Right lobe of liver (tissue), 6 donors: Measurements from ENCODE around the gene NOX1. TPM values are rescaled to one million over a fixed set of nuclear protein-coding genes. Genes with fewer than 3 reads are reported as not detected.
A peak's percentile ranks its signal among the peaks of the same experiment; 100 is the strongest.
"Not testable (repeated sequence)": the region's sequence is repeated elsewhere in the genome, so short reads cannot be mapped to it uniquely, and the experiment has no call there.

Source experiments
- ATAC-seq, 4 donors: fragments of 200-7000 bp; cut with Tn5 transposase; one replicate each; pipeline ENCODE4 v1.9.1; 2020; ENCODE audit warnings: mild to moderate bottlenecking in 4 of 4, moderate library complexity in 4 of 4
- DNase-seq, 3 donors: peaks; one replicate each; pipeline ENCODE4 v3.0.0-alpha.2; 2020
- H3K27ac ChIP-seq, 3 donors: fragments of 200-600 bp; one replicate each; pipeline ENCODE4 v1.8.0; 2022
- H3K27me3 ChIP-seq, 2 donors: fragments of 200-600 bp; one replicate each; pipeline ENCODE4 v1.8.0; 2022
- H3K36me3 ChIP-seq, 4 donors: fragments of 200-600 bp; sonication (generic) in 1 of 4; one replicate each; pipeline versions ENCODE4 v1.5.1 to v1.8.0; 2017 to 2022; ENCODE audit warnings: control low read depth in 1 of 4
- H3K4me1 ChIP-seq, 4 donors: fragments of 200-600 bp; sonication (generic) in 1 of 4; one replicate each; pipeline versions ENCODE4 v1.5.1 to v1.8.0; 2017 to 2022; ENCODE audit warnings: control low read depth in 1 of 4
- H3K4me3 ChIP-seq, 3 donors: fragments of 200-600 bp; one replicate each; pipeline ENCODE4 v1.8.0; 2022
- H3K9me3 ChIP-seq, 4 donors: fragments of 200-600 bp; sonication (generic) in 1 of 4; one replicate each; pipeline versions ENCODE4 v1.5.1 to v1.8.0; 2017 to 2022; ENCODE audit warnings: control low read depth in 1 of 4
- POLR2A ChIP-seq: fragments of 450-650 bp; IDR thresholded peaks from one replicate; pipeline ENCODE4 v1.6.1; 2017; ENCODE audit warnings: antibody characterized with exemption, mild to moderate bottlenecking
- WGBS: methylation state at CpG from one replicate; pipeline ENCODE4 v1.1.6; 2018; ENCODE audit warnings: low coverage, low lambda C conversion rate; ENCODE audit not compliant: insufficient coverage; ENCODE audit errors: missing lambda C conversion rate; 5-methylcytosine and 5-hydroxymethylcytosine counted together
- intact Hi-C, 2 donors: fragments of 100-400 bp; cut with DNase I; formaldehyde crosslinking; loops; one replicate each; pipeline versions ENCODE4 v1.11.2 to v1.14.1; 2022
- total RNA-seq, 6 experiments: library from RNA; depleted of rRNA in 2 of 6; stranded (reverse); fragments of >200 nt in 2 of 6; fragmentation: NEBNext Ultra II Directional in 3 of 6; extraction: Animal tissue kit (Norgen Biotek cat#: 25700) in 3 of 6; gene quantifications; one replicate each; pipeline versions ENCODE4 v1.1.0 to v1.2.4, GENCODE V29; 2016 to 2023
- TF ChIP-seq, protein P1 (sequence below), 4 donors: fragments of 200-600 bp in 3 of 4; fragments of 450-650 bp in 1 of 4; IDR thresholded peaks; one replicate each; pipeline versions ENCODE4 v1.5.1 to v1.8.0; 2016 to 2022; ENCODE audit warnings: antibody characterized with exemption in 4 of 4, mild to moderate bottlenecking in 2 of 4
- donor health status: DM: no; HTN: yes; CAD: no.
- donor health status: DM: no; HTN: no; CAD: no.
- donor health status: DM: no; HTN: no; CAD: no.
- donor health status: DM: no; HTN: yes; CAD: no.
- donor health status: DM: no; HTN: yes; CAD: no.

NOX1 gene
- total RNA-seq, 6 experiments from 2014 or later: not detected

DNA sequence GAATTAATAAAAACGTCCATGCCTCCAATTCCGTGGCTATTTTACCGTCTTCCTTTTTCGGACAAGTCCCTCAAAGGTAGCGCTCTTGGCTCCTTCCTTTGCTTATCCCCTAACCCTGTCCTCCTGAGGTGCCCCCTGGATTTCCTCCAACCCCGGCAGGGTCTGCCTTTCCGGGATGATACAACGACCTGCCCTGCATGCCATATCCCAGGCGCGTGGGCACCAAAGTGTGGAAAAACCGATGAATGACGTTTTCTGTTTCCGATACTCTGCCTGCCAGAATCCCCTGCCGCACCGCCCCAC is 54.7 kb downstream of the NOX1 start:
- no peaks in the 10 kb centered on the region for H3K9me3 ChIP-seq
- H3K36me3 ChIP-seq: peaks cover 0 to 7% (median 0%) of the 10 kb centered on the region in 4 donors
- H3K27ac ChIP-seq: no peak overlapping the region
- no peaks in the 10 kb centered on the region for H3K4me1 ChIP-seq
- ATAC-seq (no peak), DNase-seq (peak in 2 of 3 donors; percentile 18 to 39)
- no peaks in the 10 kb centered on the region for H3K27me3 ChIP-seq
- intact Hi-C loops: no loop called here
- peak overlapping the region; percentile 47 to 60 (median 58) for H3K4me3 ChIP-seq
- TF ChIP-seq, protein P1, sequence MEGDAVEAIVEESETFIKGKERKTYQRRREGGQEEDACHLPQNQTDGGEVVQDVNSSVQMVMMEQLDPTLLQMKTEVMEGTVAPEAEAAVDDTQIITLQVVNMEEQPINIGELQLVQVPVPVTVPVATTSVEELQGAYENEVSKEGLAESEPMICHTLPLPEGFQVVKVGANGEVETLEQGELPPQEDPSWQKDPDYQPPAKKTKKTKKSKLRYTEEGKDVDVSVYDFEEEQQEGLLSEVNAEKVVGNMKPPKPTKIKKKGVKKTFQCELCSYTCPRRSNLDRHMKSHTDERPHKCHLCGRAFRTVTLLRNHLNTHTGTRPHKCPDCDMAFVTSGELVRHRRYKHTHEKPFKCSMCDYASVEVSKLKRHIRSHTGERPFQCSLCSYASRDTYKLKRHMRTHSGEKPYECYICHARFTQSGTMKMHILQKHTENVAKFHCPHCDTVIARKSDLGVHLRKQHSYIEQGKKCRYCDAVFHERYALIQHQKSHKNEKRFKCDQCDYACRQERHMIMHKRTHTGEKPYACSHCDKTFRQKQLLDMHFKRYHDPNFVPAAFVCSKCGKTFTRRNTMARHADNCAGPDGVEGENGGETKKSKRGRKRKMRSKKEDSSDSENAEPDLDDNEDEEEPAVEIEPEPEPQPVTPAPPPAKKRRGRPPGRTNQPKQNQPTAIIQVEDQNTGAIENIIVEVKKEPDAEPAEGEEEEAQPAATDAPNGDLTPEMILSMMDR (IDR thresholded peaks at IDR 0.05): no peak
- no peak for TF ChIP-seq POLR2A
- 32% methylated on average over 9 of the region's 15 CpGs for WGBS

DNA sequence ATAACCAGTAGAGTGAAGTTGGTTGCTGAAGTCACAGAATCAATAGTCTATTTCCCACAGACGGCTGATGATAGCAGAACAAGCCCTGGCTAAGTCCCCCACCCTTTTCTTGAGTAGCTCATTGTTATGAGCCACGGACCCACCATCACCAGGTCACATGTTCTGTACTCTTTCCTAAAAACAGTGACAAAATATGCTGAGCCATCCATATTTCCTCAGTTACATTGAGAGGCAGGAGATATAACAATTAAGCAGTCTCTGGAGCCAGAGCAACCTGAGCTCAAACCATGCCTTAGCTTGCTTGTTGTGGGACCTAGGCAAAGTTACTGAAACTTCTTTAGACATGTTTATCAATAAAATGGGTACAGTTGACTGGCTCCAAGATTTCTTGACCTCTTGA is 56.8 kb downstream of the NOX1 start:
- no peaks in the 10 kb centered on the region for H3K4me1 ChIP-seq
- no peaks in the 10 kb centered on the region for H3K9me3 ChIP-seq
- intact Hi-C loops: no loop called here
- TF ChIP-seq, protein P1 (IDR thresholded peaks at IDR 0.05): no peak
- no peak for TF ChIP-seq POLR2A
- no peak overlapping the region for H3K4me3 ChIP-seq
- H3K36me3 ChIP-seq: no peaks in the 10 kb centered on the region
- no peak overlapping the region for H3K27ac ChIP-seq
- H3K27me3 ChIP-seq: no peaks in the 10 kb centered on the region
- 21% methylated on average over 2 of the region's 2 CpGs for WGBS
- DNase-seq (no peak), ATAC-seq (no peak)

DNA sequence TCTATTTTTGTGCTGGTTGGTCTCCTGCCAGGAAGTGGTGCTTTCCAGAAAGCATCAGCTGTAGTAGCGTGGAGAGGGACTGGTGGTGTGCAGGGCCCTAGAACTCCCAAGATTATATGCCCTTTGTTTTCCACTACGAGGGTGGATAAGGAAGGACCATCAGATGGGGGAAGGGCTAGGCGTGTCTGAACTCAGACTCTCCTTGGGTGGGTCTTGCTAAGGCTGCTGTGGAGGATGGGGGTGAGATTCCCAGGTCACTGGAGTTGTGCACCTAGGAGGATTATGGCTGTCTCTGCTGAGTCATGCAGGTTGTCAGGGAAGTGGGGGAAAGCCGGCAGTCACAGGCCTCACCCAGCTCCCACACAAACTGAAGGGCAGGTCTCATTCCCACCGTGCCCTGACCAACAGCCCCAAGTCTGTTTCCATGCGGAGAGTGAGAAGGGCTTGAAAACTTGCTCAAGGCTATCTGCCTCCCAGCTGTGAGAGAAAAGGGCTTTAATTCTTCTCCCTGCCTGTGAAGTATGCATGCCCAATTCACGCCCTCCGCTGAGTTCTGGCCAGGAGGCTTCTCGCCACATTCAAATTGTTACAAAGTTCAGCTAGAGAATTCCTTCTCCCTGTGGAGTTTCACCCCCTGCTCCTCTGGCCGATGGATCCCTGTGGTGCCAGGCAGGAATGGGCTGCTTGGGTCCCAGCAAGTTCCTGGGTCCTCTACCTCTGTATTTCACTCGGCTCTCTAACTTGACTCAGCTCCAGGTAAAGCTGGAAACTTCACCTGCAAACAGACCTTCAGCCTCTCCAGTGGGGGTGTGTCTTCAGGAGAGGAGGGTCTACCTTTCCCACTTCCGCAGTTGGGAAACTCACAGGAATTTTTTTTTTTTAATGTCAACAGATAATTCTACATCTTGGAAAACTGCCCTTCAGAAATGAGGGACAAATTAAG is 61.7 kb downstream of the NOX1 start:
- H3K9me3 ChIP-seq: no peaks in the 10 kb centered on the region
- TF ChIP-seq, protein P1 (IDR thresholded peaks at IDR 0.05): no peak
- no peak for TF ChIP-seq POLR2A
- no peaks in the 10 kb centered on the region for H3K27me3 ChIP-seq
- no peak overlapping the region for H3K4me3 ChIP-seq
- ATAC-seq (no peak), DNase-seq (no peak)
- no peaks in the 10 kb centered on the region for H3K4me1 ChIP-seq
- H3K36me3 ChIP-seq: no peaks in the 10 kb centered on the region
- intact Hi-C loops: no loop called here
- H3K27ac ChIP-seq: no peak overlapping the region
- 35% methylated on average over 4 of the region's 12 CpGs for WGBS

DNA sequence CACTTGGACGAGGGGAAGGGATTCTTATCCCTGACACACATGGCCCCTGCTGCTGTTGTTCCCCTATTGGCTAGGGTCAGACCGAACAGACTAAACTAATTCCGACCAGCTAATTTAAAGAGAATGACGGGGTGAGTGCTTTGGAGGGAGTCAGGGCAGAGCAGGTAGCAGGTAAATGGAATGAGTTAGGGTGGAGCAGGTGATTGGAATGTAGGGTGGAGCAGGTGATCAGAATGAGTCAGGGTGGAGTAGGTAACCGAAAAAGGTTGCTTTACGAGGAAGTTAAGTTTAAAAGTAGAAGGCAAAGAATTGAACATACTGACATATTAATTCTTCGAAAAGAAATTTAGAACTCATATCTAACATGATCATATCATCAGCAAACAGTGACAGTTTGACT is 65.9 kb downstream of the NOX1 start:
- H3K27me3 ChIP-seq, H3K9me3 ChIP-seq, H3K27ac ChIP-seq, intact Hi-C loops, H3K4me3 ChIP-seq, ATAC-seq, H3K4me1 ChIP-seq, DNase-seq, H3K36me3 ChIP-seq: not testable (repeated sequence)
- WGBS: 72% methylated on average over 7 of the region's 7 CpGs

DNA sequence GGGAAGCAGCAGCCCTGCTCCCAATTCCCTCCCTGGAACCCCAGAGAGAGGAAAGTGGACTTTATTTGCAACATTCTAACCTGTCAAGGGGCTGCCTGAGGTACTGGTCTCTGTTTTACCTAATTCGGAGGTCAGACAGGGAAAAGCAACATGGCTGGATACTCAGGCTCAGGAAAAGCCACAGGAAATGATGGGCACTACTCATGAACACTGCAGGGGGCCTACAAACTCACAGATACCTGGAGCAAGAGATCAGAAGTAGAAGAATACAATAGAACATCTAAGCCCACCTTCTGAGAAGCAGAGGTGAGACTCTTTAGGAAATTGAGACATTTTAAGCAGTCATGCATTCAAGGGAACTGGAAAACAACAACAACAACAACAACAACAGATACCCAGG is 69.4 kb downstream of the NOX1 start:
- no peak for ATAC-seq
- no peak for DNase-seq
- H3K36me3 ChIP-seq: no peaks in the 10 kb centered on the region

More for the DNA sequence above, 69.4 kb downstream of the NOX1 start:
- 22% methylated on average over 1 of the region's 1 CpG for WGBS
- TF ChIP-seq, protein P1 (IDR thresholded peaks at IDR 0.05): no peak
- TF ChIP-seq POLR2A: no peak
- H3K27me3 ChIP-seq: no peaks in the 10 kb centered on the region
- H3K4me1 ChIP-seq: no peaks in the 10 kb centered on the region
- H3K4me3 ChIP-seq: no peak overlapping the region
- H3K9me3 ChIP-seq: no peaks in the 10 kb centered on the region
- intact Hi-C loops: no loop called here
- no peak overlapping the region for H3K27ac ChIP-seq
